C1 segment of cervical spinal cord (tissue), 14 donors: Measurements from ENCODE around the gene TIAM2.

Experiments used
- DNase-seq, 14 donors: peaks; one replicate each; lab custom pipeline; 2025; lab: John Stamatoyannopoulos, UW

Gene TIAM2

GRCh38 chr6:155276638-155277037 lies 281.5 kb downstream of the TIAM2 start:
- DNase-seq, result no peak

- DNase-seq, result no peak
These were observed 283.4 kb downstream of the TIAM2 start for GRCh38 chr6:155278319-155279049.

GRCh38 chr6:155284775-155285174 lies 289.7 kb downstream of the TIAM2 start:
- DNase-seq, result no peak

GRCh38 chr6:155287762-155288161 lies 292.6 kb downstream of the TIAM2 start:
- DNase-seq, result no peak

GRCh38 chr6:155290491-155290890 lies 295.4 kb downstream of the TIAM2 start:
- DNase-seq, result no peak

GRCh38 chr6:155291291-155291690 lies 296.2 kb downstream of the TIAM2 start:
- no peak for DNase-seq

- no peak for DNase-seq
These were observed 297.6 kb downstream of the TIAM2 start for GRCh38 chr6:155292711-155293110.

GRCh38 chr6:155297669-155298068 lies 302.6 kb downstream of the TIAM2 start:
- DNase-seq, result no peak

- no peak for DNase-seq
These were observed 306.8 kb downstream of the TIAM2 start for GRCh38 chr6:155301867-155302266.

- no peak for DNase-seq
These were observed 308.3 kb downstream of the TIAM2 start for GRCh38 chr6:155303361-155303870.

- no peak for DNase-seq
These were observed 311.8 kb downstream of the TIAM2 start for GRCh38 chr6:155306958-155307357.
